IMR-90 (cell line): ENCODE results near the gene TRPV3. TPM values are rescaled to one million over a fixed set of nuclear protein-coding genes. Genes with fewer than 3 reads are reported as not detected.

ENCODE experiments used
- ATAC-seq: fragments of 200-7000 bp; cut with Tn5 transposase; 2 replicates; pipeline ENCODE4 v1.9.1; 2020; ENCODE audit warnings: low read depth, mild to moderate bottlenecking, moderate library complexity
- BruUV-seq: library from RNA; stranded (reverse); fragments of 400-500 nt; replicated peaks from 2 replicates; lab custom pipeline; 2021; lab: Mats Ljungman, UMichigan
- CTCF ChIA-PET: fragments of 300-600 bp; formaldehyde crosslinking; extraction: SDS; loops from one replicate; lab custom pipeline; 2021; ENCODE audit warnings: antibody characterized with exemption; lab: Yijun Ruan, JAX
- POLR2A ChIA-PET: fragments of 300-600 bp; sonication (Branson Sonifier 250); formaldehyde crosslinking; loops from one replicate; lab custom pipeline; 2022; ENCODE audit warnings: antibody characterized with exemption; ENCODE audit not compliant: unreplicated experiment; lab: Charles Lee
- DNase-seq: peaks from one replicate; pipeline ENCODE4 v3.0.0; 2013
- H2AFZ ChIP-seq: replicated peaks from 2 replicates; pipeline ENCODE3; 2013; ENCODE audit warnings: low read length, mild to moderate bottlenecking; ENCODE audit not compliant: poor library complexity
- H2AK5ac ChIP-seq: 2 replicates; pipeline ENCODE4 v1.6.1; 2013; ENCODE audit warnings: low read depth, low read length, inconsistent platforms
- H2AK9ac ChIP-seq: replicated peaks from 2 replicates; pipeline ENCODE3; 2013; ENCODE audit warnings: mild to moderate bottlenecking, low read depth, low read length, moderate library complexity; ENCODE audit not compliant: poor library complexity
- H2BK120ac ChIP-seq: 2 replicates; pipeline ENCODE4 v1.6.1; 2013; ENCODE audit warnings: low read depth, low read length, inconsistent platforms
- H2BK15ac ChIP-seq: 3 replicates; pipeline ENCODE4 v1.6.1; 2013; ENCODE audit warnings: low read depth, low read length, inconsistent platforms
- H2BK20ac ChIP-seq: 2 replicates; pipeline ENCODE4 v1.6.1; 2013; ENCODE audit warnings: low read depth, mild to moderate bottlenecking, inconsistent platforms, low read length, moderate library complexity
- H2BK5ac ChIP-seq: 2 replicates; pipeline ENCODE4 v1.6.1; 2013; ENCODE audit warnings: mild to moderate bottlenecking, low read depth, low read length, inconsistent platforms; ENCODE audit not compliant: poor library complexity, severe bottlenecking
- H3K14ac ChIP-seq: replicated peaks from 2 replicates; pipeline ENCODE4 v1.6.1; 2013; ENCODE audit warnings: low read depth, low read length, inconsistent platforms
- H3K18ac ChIP-seq: 2 replicates; pipeline ENCODE4 v1.6.1; 2013; ENCODE audit warnings: low read depth, low read length, control low read depth
- H3K23ac ChIP-seq: 2 replicates; pipeline ENCODE4 v1.6.1; 2013; ENCODE audit warnings: low read depth, low read length, inconsistent platforms
- H3K27ac ChIP-seq: 2 replicates; pipeline ENCODE4 v1.5.1; 2013; ENCODE audit warnings: mild to moderate bottlenecking, control low read depth, low read length; ENCODE audit not compliant: insufficient read depth
- H3K27me3 ChIP-seq: 2 replicates; pipeline ENCODE4 v1.6.1; 2013; ENCODE audit warnings: low read length; ENCODE audit not compliant: control insufficient read depth, insufficient read depth
- H3K36me3 ChIP-seq: 2 replicates; pipeline ENCODE4 v1.6.1; 2013; ENCODE audit warnings: low read length, mixed read lengths; ENCODE audit not compliant: control insufficient read depth, insufficient read depth
- H3K4ac ChIP-seq: 2 replicates; pipeline ENCODE4 v1.6.1; 2013; ENCODE audit warnings: low read depth, low read length, inconsistent platforms
- H3K4me1 ChIP-seq: 2 replicates; pipeline ENCODE4 v1.6.1; 2013; ENCODE audit warnings: low read length, mixed read lengths; ENCODE audit not compliant: control insufficient read depth, insufficient read depth
- H3K4me2 ChIP-seq: 2 replicates; pipeline ENCODE4 v1.6.1; 2013; ENCODE audit warnings: low read depth, mild to moderate bottlenecking, control low read depth, low read length, moderate library complexity
- H3K4me3 ChIP-seq: 2 replicates; pipeline ENCODE4 v1.5.1; 2013; ENCODE audit warnings: low read depth, mild to moderate bottlenecking, control low read depth, low read length, moderate library complexity; ENCODE audit not compliant: insufficient read depth
- H3K56ac ChIP-seq: 2 replicates; pipeline ENCODE4 v1.6.1; 2013; ENCODE audit warnings: low read length, inconsistent platforms; ENCODE audit not compliant: insufficient read depth; ENCODE audit errors: extremely low read depth
- H3K79me1 ChIP-seq, 2 experiments: 2 replicates each; pipeline ENCODE4 v1.6.1; 2013; ENCODE audit warnings: low read length in 2 of 2, inconsistent platforms in 1 of 2, low read depth in 1 of 2
- H3K9ac ChIP-seq: 2 replicates; pipeline ENCODE4 v1.6.1; 2013; ENCODE audit warnings: low read depth, low read length, control low read depth
- H3K9me1 ChIP-seq: 2 replicates; pipeline ENCODE4 v1.6.1; 2013; ENCODE audit warnings: low read length, inconsistent platforms; ENCODE audit not compliant: insufficient read depth
- H3K9me3 ChIP-seq: 2 replicates; pipeline ENCODE4 v1.6.1; 2013; ENCODE audit warnings: low read length; ENCODE audit not compliant: control insufficient read depth, insufficient read depth
- H4K20me1 ChIP-seq: 2 replicates; pipeline ENCODE4 v1.6.1; 2013; ENCODE audit warnings: low read length, inconsistent platforms; ENCODE audit not compliant: insufficient read depth
- H4K5ac ChIP-seq: 2 replicates; pipeline ENCODE4 v1.6.1; 2013; ENCODE audit warnings: mild to moderate bottlenecking, low read depth, low read length, control low read depth
- H4K8ac ChIP-seq, 2 experiments: 2 replicates each; pipeline ENCODE4 v1.6.1; 2013; ENCODE audit warnings: low read depth in 2 of 2, low read length in 2 of 2, control low read depth in 1 of 2, inconsistent platforms in 1 of 2
- H4K91ac ChIP-seq: 2 replicates; pipeline ENCODE4 v1.6.1; 2013; ENCODE audit warnings: low read depth, low read length, inconsistent platforms; ENCODE audit not compliant: insufficient read depth
- BHLHE40 ChIP-seq: fragments of 150-350 bp; IDR thresholded peaks from 2 replicates; pipeline ENCODE4 v1.6.1; 2016; ENCODE audit warnings: mild to moderate bottlenecking, low read depth, low read length
- CEBPB ChIP-seq: IDR thresholded peaks from 2 replicates; pipeline ENCODE4 v1.6.1; 2012; ENCODE audit warnings: low read depth, low read length, improper control_type of control experiment
- CHD1 ChIP-seq: IDR thresholded peaks from 2 replicates; pipeline ENCODE4 v1.6.1; 2012; ENCODE audit warnings: low read depth, low read length, improper control_type of control experiment
- CTCF ChIP-seq: conservative IDR thresholded peaks from 2 replicates; pipeline ENCODE4 v1.5.1; 2012; ENCODE audit warnings: mild to moderate bottlenecking, low read depth, low read length, improper control_type of control experiment
- ELK1 ChIP-seq: fragments of 150-350 bp; IDR thresholded peaks from 2 replicates; pipeline ENCODE4 v1.6.1; 2016; ENCODE audit warnings: low read depth, mild to moderate bottlenecking, low read length, moderate library complexity, borderline replicate concordance
- FOS ChIP-seq: fragments of 150-350 bp; IDR thresholded peaks from 2 replicates; pipeline ENCODE4 v1.6.1; 2016; ENCODE audit warnings: low read depth, low read length
- MAFK ChIP-seq: IDR thresholded peaks from 2 replicates; pipeline ENCODE4 v1.6.1; 2012; ENCODE audit warnings: low read depth, low read length, improper control_type of control experiment
- MAZ ChIP-seq: IDR thresholded peaks from 2 replicates; pipeline ENCODE4 v1.6.1; 2012; ENCODE audit warnings: low read depth, mild to moderate bottlenecking, low read length, improper control_type of control experiment, moderate library complexity, borderline replicate concordance
- MXI1 ChIP-seq: IDR thresholded peaks from 2 replicates; pipeline ENCODE4 v1.6.1; 2012; ENCODE audit warnings: low read depth, mild to moderate bottlenecking, low read length, moderate library complexity, borderline replicate concordance
- NFE2L2 ChIP-seq: fragments of 150-350 bp; IDR thresholded peaks from 2 replicates; pipeline ENCODE4 v1.6.1; 2016; ENCODE audit warnings: low read depth, mild to moderate bottlenecking, low read length
- POLR2A ChIP-seq: IDR thresholded peaks from 2 replicates; pipeline ENCODE4 v1.6.1; 2012; ENCODE audit warnings: mild to moderate bottlenecking, low read depth, low read length
- RAD21 ChIP-seq: IDR thresholded peaks from 2 replicates; pipeline ENCODE4 v1.6.1; 2012; ENCODE audit warnings: low read length, improper control_type of control experiment
- RFX5 ChIP-seq: IDR thresholded peaks from 2 replicates; pipeline ENCODE4 v1.8.0; 2012; ENCODE audit warnings: low read depth, mild to moderate bottlenecking, low read length, moderate library complexity
- SMC3 ChIP-seq: fragments of 150-350 bp; IDR thresholded peaks from 2 replicates; pipeline ENCODE4 v1.6.1; 2016; ENCODE audit warnings: low read depth, mild to moderate bottlenecking, antibody characterized with exemption, low read length, moderate library complexity
- USF2 ChIP-seq: fragments of 150-350 bp; IDR thresholded peaks from 2 replicates; pipeline ENCODE4 v1.6.1; 2017; ENCODE audit warnings: mild to moderate bottlenecking, antibody characterized with exemption, low read length, low read depth
- WGBS, 2 experiments: methylation state at CpG; one replicate each; pipeline versions ENCODE4 v1.1.5 to v1.1.7; 2013; ENCODE audit warnings: missing lambda C conversion rate in 2 of 2; ENCODE audit not compliant: insufficient read length in 1 of 2; ENCODE audit errors: extremely low coverage in 2 of 2; 5-methylcytosine and 5-hydroxymethylcytosine counted together
- dilution Hi-C: fragments of 300-500 bp; cut with HindIII; formaldehyde crosslinking; loops from one replicate; pipeline ENCODE4 v1.14.3; 2018; ENCODE audit warnings: low sequenced_read_pairs; ENCODE audit not compliant: unreplicated experiment
- in situ Hi-C: fragments of 300-500 bp; cut with MboI; formaldehyde crosslinking; loops from 3 replicates; pipeline ENCODE4 v1.14.3; 2019; ENCODE audit warnings: low sequenced_read_pairs, inconsistent platforms, mixed read lengths
- intact Hi-C: fragments of 100-400 bp; cut with micrococcal nuclease; formaldehyde crosslinking; loops from 2 replicates; pipeline ENCODE4 v1.10.0; 2022
- polyA plus RNA-seq, 3 experiments: library from polyadenylated mRNA; depleted of rRNA; stranded (reverse); fragments of >200 nt; gene quantifications; 2 replicates each; pipeline ENCODE4 v1.2.3, GENCODE V29; 2012; ENCODE audit warnings: low replicate concordance in 1 of 3
- total RNA-seq: library from RNA; depleted of rRNA; stranded (reverse); fragments of >200 nt; gene quantifications from 2 replicates; pipeline ENCODE4 v1.2.3, GENCODE V29; 2012

The TRPV3 gene
- total and polyA plus RNA-seq, 2 of the 4 experiments (the other 2 are of a cell fraction): 0.18 to 0.26 TPM

GRCh38 chr17:3514873-3515272 lies 42.7 kb downstream of the TRPV3 start:
- no peak overlapping the region for H3K14ac ChIP-seq
- no peaks in the 10 kb centered on the region for H3K4me1 ChIP-seq
- no peak overlapping the region for H4K91ac ChIP-seq
- ATAC-seq: no peak
- no peaks in the 10 kb centered on the region; the same call in 1 of the 2 replicates for H3K27me3 ChIP-seq
- H3K4me3 ChIP-seq: no peak overlapping the region
- intact Hi-C loops: no loop called here
- WGBS, 2 experiments: 20% methylated on average over 2 of the region's 9 CpGs; no CpG with 5 or more reads in 1 of the 2 experiments
- no peaks in the 10 kb centered on the region for H3K36me3 ChIP-seq
- ChIA-PET CTCF (no interaction called here), POLR2A (no interaction called here)
- H3K9me3 ChIP-seq: peaks cover 2% of the 10 kb centered on the region; the same call in 1 of the 2 replicates
- no peak overlapping the region for H2BK20ac ChIP-seq
- H3K23ac ChIP-seq: no peak overlapping the region
- H3K4me2 ChIP-seq: no peak overlapping the region
- no peak overlapping the region for H4K5ac ChIP-seq
- no peak overlapping the region for H3K27ac ChIP-seq
- no peak overlapping the region for H4K8ac ChIP-seq
- no peak for DNase-seq
- no peak overlapping the region for H2BK15ac ChIP-seq
- no peak overlapping the region for H3K18ac ChIP-seq
- no peak overlapping the region for H2AK5ac ChIP-seq
- TF ChIP-seq MXI1 (no peak), POLR2A (no peak), NFE2L2 (no peak), MAFK (no peak), CHD1 (no peak), USF2 (no peak), RAD21 (no peak), BHLHE40 (no peak), SMC3 (no peak), RFX5 (no peak), CEBPB (no peak), ELK1 (no peak), MAZ (no peak), CTCF (no peak), FOS (no peak)
- H3K9ac ChIP-seq: no peak overlapping the region
- H4K20me1 ChIP-seq: no peaks in the 10 kb centered on the region
- no peak overlapping the region for H2AK9ac ChIP-seq
- in situ Hi-C loops: no loop called here
- no peaks in the 10 kb centered on the region for H3K9me1 ChIP-seq
- BruUV-seq: no TSS peak
- H3K4ac ChIP-seq: no peak overlapping the region
- no peak overlapping the region for H3K56ac ChIP-seq
- dilution Hi-C loops: no loop called here
- no peaks in the 10 kb centered on the region for H3K79me1 ChIP-seq
- H2BK120ac ChIP-seq: no peak overlapping the region
- no peak overlapping the region for H2BK5ac ChIP-seq
- no peak overlapping the region for H2AFZ ChIP-seq
